Bronchial epithelial cell (primary cell): ENCODE data around the gene ZNF141. TPM values are rescaled to one million over a fixed set of nuclear protein-coding genes. Genes with fewer than 3 reads are reported as not detected.

ENCODE experiments used
- DNase-seq: peaks from one replicate; pipeline ENCODE4 v3.0.0-alpha.2; 2010; ENCODE audit warnings: low read depth
- FAIRE-seq: peaks from 2 replicates; lab custom pipeline; 2011; peaks lifted over from hg19 to GRCh38; lab: Jason Lieb, UNC
- H3K27me3 ChIP-seq: 2 replicates; pipeline ENCODE4 v1.5.1; 2011; ENCODE audit warnings: low read length; ENCODE audit not compliant: control insufficient read depth, insufficient read depth
- H3K36me3 ChIP-seq: 2 replicates; pipeline ENCODE4 v1.5.1; 2011; ENCODE audit warnings: low read length; ENCODE audit not compliant: control insufficient read depth, insufficient read depth
- H3K4me3 ChIP-seq: 2 replicates; pipeline ENCODE4 v1.5.1; 2011; ENCODE audit warnings: mild to moderate bottlenecking, low read depth, low read length, control low read depth
- CTCF ChIP-seq: IDR thresholded peaks from 2 replicates; pipeline ENCODE4 v1.5.1; 2011; ENCODE audit warnings: mild to moderate bottlenecking, moderate library complexity, low read length, control low read depth, inconsistent platforms; ENCODE audit not compliant: insufficient read depth, severe bottlenecking
- total RNA-seq: library from RNA; depleted of rRNA; stranded (reverse); fragments of >200 nt; gene quantifications from 2 replicates; pipeline ENCODE4 v1.2.1, GENCODE V29; 2014

The ZNF141 gene
- total RNA-seq, 1 donor from 2014 or later: 8.2 TPM

- H3K27me3 ChIP-seq: no peaks in the 10 kb centered on the region
- DNase-seq (no peak), FAIRE-seq (no peak)
- H3K4me3 ChIP-seq: peak overlapping the region; percentile 84
- H3K36me3 ChIP-seq: no peaks in the 10 kb centered on the region
- no peak for TF ChIP-seq CTCF
These were observed 1.3 kb upstream of the ZNF141 start for GRCh38 chr4:336099-336892.

- FAIRE-seq: no peak
- TF ChIP-seq CTCF: no peak
- Histone ChIP-seq H3K27me3 (no peaks in the 10 kb centered on the region), H3K4me3 (peak overlapping the region; percentile 84), H3K36me3 (peaks cover 1% of the 10 kb centered on the region)
- no peak for DNase-seq
These were observed 796 bp upstream of the ZNF141 start for GRCh38 chr4:336893-337142.

- H3K27me3 ChIP-seq: no peaks in the 10 kb centered on the region
- H3K4me3 ChIP-seq: peak overlapping the region; percentile 84
- DNase-seq (no peak), FAIRE-seq (no peak)
- TF ChIP-seq CTCF: no peak
- peaks cover 1% of the 10 kb centered on the region for H3K36me3 ChIP-seq
These were observed 531 bp downstream of the ZNF141 start for GRCh38 chr4:337932-338758.

- no peak for TF ChIP-seq CTCF
- DNase-seq: no peak
- H3K4me3 ChIP-seq: peak overlapping the region; percentile 84
- H3K27me3 ChIP-seq: no peaks in the 10 kb centered on the region
- FAIRE-seq: peak; percentile 66
- H3K36me3 ChIP-seq: peaks cover 1% of the 10 kb centered on the region
These were observed 1.1 kb downstream of the ZNF141 start for GRCh38 chr4:338759-339097.

- no peak for TF ChIP-seq CTCF
- peaks cover 3% of the 10 kb centered on the region for H3K36me3 ChIP-seq
- no peak for DNase-seq
These were observed 2.4 kb downstream of the ZNF141 start for GRCh38 chr4:340011-340410.

More at GRCh38 chr4:340011-340410, 2.4 kb downstream of the ZNF141 start:
- FAIRE-seq: no peak
- Histone ChIP-seq H3K27me3 (no peaks in the 10 kb centered on the region), H3K4me3 (no peak overlapping the region)
